ENCODE results near the gene CCDC182.

DNA sequence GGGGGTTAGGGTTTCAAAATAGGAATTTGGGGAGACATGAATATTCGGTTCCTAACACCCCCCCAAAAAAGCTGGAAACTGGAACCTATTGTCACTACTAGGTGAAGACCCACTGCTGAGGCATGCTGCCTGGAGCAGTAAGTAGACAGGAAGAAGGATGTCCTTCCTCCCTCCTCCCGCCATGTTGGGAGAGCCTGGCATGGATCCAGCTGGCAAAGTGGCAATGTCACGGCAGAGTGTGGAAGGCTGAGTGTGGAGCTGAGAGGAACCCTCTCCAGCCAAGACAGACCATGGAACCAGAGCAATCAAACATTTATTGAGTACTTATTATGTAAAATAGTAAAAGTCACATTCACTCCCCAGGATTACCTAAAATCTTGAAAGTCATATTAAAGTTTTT lies 49.0 kb downstream of the CCDC182 start:
- TF ChIP-seq, protein P1, sequence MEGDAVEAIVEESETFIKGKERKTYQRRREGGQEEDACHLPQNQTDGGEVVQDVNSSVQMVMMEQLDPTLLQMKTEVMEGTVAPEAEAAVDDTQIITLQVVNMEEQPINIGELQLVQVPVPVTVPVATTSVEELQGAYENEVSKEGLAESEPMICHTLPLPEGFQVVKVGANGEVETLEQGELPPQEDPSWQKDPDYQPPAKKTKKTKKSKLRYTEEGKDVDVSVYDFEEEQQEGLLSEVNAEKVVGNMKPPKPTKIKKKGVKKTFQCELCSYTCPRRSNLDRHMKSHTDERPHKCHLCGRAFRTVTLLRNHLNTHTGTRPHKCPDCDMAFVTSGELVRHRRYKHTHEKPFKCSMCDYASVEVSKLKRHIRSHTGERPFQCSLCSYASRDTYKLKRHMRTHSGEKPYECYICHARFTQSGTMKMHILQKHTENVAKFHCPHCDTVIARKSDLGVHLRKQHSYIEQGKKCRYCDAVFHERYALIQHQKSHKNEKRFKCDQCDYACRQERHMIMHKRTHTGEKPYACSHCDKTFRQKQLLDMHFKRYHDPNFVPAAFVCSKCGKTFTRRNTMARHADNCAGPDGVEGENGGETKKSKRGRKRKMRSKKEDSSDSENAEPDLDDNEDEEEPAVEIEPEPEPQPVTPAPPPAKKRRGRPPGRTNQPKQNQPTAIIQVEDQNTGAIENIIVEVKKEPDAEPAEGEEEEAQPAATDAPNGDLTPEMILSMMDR (IDR thresholded peaks at IDR 0.05; ENCODE audit: low read length): no peak
- no peak for TF ChIP-seq EZH2 (IDR thresholded peaks at IDR 0.05; ENCODE audit: borderline replicate concordance, low read length)
